GM23248 (cell line): Measurements from ENCODE around the gene ASB3. TPM values are rescaled to one million over a fixed set of nuclear protein-coding genes. Genes with fewer than 3 reads are reported as not detected.

Experiments used
- DNase-seq: peaks from one replicate; pipeline ENCODE4 v3.0.0-alpha.2; 2015
- H2AFZ ChIP-seq: fragments of 200-600 bp; sonication (generic); 2 replicates; pipeline ENCODE4 v1.6.1; 2016; ENCODE audit warnings: antibody characterized with exemption
- H3F3A ChIP-seq: fragments of 200-600 bp; sonication (generic); 2 replicates; pipeline ENCODE4 v1.6.1; 2016; ENCODE audit warnings: mild to moderate bottlenecking, antibody characterized with exemption, mixed run types; ENCODE audit not compliant: insufficient read depth
- H3K27ac ChIP-seq: fragments of 200-600 bp; sonication (generic); 2 replicates; pipeline ENCODE4 v1.5.1; 2016; ENCODE audit warnings: mild to moderate bottlenecking
- H3K27me3 ChIP-seq: fragments of 200-600 bp; sonication (generic); replicated peaks from 2 replicates; pipeline ENCODE4 v1.6.1; 2016; ENCODE audit warnings: mild to moderate bottlenecking; ENCODE audit not compliant: insufficient read depth
- H3K36me3 ChIP-seq: fragments of 200-600 bp; sonication (generic); 2 replicates; pipeline ENCODE4 v1.6.1; 2016; ENCODE audit warnings: low read depth, mild to moderate bottlenecking
- H3K4me1 ChIP-seq: fragments of 200-600 bp; sonication (generic); 2 replicates; pipeline ENCODE4 v1.6.1; 2016; ENCODE audit warnings: mild to moderate bottlenecking; ENCODE audit not compliant: insufficient read depth
- H3K4me2 ChIP-seq: fragments of 200-600 bp; sonication (generic); one replicate; pipeline ENCODE4 v1.6.1; 2016; ENCODE audit warnings: mild to moderate bottlenecking; ENCODE audit not compliant: unreplicated experiment
- H3K4me3 ChIP-seq: fragments of 200-600 bp; sonication (generic); 2 replicates; pipeline ENCODE4 v1.5.1; 2016; ENCODE audit warnings: mild to moderate bottlenecking
- H3K79me2 ChIP-seq: fragments of 200-600 bp; sonication (generic); 2 replicates; pipeline ENCODE4 v1.6.1; 2016; ENCODE audit warnings: mild to moderate bottlenecking; ENCODE audit not compliant: insufficient read depth
- H3K9ac ChIP-seq: fragments of 200-600 bp; sonication (generic); 2 replicates; pipeline ENCODE4 v1.6.1; 2016; ENCODE audit warnings: mild to moderate bottlenecking
- H3K9me2 ChIP-seq: fragments of 200-600 bp; sonication (generic); 2 replicates; pipeline ENCODE4 v1.6.1; 2016; ENCODE audit warnings: mixed run types, mild to moderate bottlenecking, moderate library complexity; ENCODE audit not compliant: insufficient read depth
- H3K9me3 ChIP-seq: fragments of 200-600 bp; sonication (generic); one replicate; pipeline ENCODE4 v1.6.1; 2017; ENCODE audit warnings: low read depth
- H4K20me1 ChIP-seq: fragments of 200-600 bp; sonication (generic); 2 replicates; pipeline ENCODE4 v1.6.0; 2016; ENCODE audit not compliant: insufficient read depth
- EZH2 ChIP-seq: fragments of 200-600 bp; sonication (generic); IDR thresholded peaks from 2 replicates; pipeline ENCODE4 v1.6.1; 2018; ENCODE audit warnings: antibody characterized with exemption, mild to moderate bottlenecking; ENCODE audit not compliant: insufficient read depth, poor library complexity, severe bottlenecking
- EZH2phosphoT487 ChIP-seq: fragments of 200-600 bp; sonication (generic); IDR thresholded peaks from 2 replicates; pipeline ENCODE4 v1.6.1; 2018; ENCODE audit warnings: antibody characterized with exemption, moderate library complexity, mild to moderate bottlenecking, low read depth; ENCODE audit not compliant: insufficient read depth
- WGBS, 2 experiments: methylation state at CpG; one replicate each; pipeline ENCODE4 v1.1.6; 2015 to 2017; ENCODE audit warnings: low lambda C conversion rate in 2 of 2, low coverage in 1 of 2; ENCODE audit errors: missing lambda C conversion rate in 2 of 2; 5-methylcytosine and 5-hydroxymethylcytosine counted together
- in situ Hi-C: fragments of 300-500 bp; cut with MboI; formaldehyde crosslinking; loops from 2 replicates; pipeline ENCODE4 v1.15.0; 2020
- polyA plus RNA-seq: library from polyadenylated mRNA; unstranded; fragments of >200 nt; fragmentation: Nextera tagmentation; extraction: Ambion mirVana; gene quantifications from 2 replicates; pipeline ENCODE4 v1.2.1, GENCODE V29; 2016
- total RNA-seq: library from RNA; depleted of rRNA; stranded (reverse); fragments of >200 nt; shearing (Covaris generic); gene quantifications from 2 replicates; pipeline ENCODE4 v1.2.3, GENCODE V29; 2014

The ASB3 gene
- total and polyA plus RNA-seq, 2 experiments from 2014 or later: 19.9 to 23.0 TPM

- peaks cover 21% of the 10 kb centered on the region for H3K4me1 ChIP-seq
- no peak overlapping the region for H3K9ac ChIP-seq
- H2AFZ ChIP-seq: no peak overlapping the region
- no peak overlapping the region for H3K27ac ChIP-seq
- H3K27me3 ChIP-seq: no peaks in the 10 kb centered on the region
- H3K9me2 ChIP-seq: no peaks in the 10 kb centered on the region
- no peaks in the 10 kb centered on the region for H3K9me3 ChIP-seq
- H3K79me2 ChIP-seq: 0 out of 2 replicates have a peak, but pooled peaks cover 18% of the 10 kb centered on the region
- peak; percentile 49 for DNase-seq
- in situ Hi-C loops: no loop called here
- no peak overlapping the region for H3K4me2 ChIP-seq
- no peak for TF ChIP-seq EZH2
- no peak for TF ChIP-seq EZH2phosphoT487
- no peaks in the 10 kb centered on the region for H3F3A ChIP-seq
- no peaks in the 10 kb centered on the region for H4K20me1 ChIP-seq
- no peaks in the 10 kb centered on the region for H3K36me3 ChIP-seq
- H3K4me3 ChIP-seq: no peak overlapping the region
These were observed 46.6 kb downstream of the ASB3 start for GRCh38 chr2:53740170-53740569.

- TF ChIP-seq EZH2 (no peak), EZH2phosphoT487 (no peak)
These were observed 47.7 kb downstream of the ASB3 start for GRCh38 chr2:53739032-53739431.

GRCh38 chr2:53737091-53737490, 49.7 kb downstream of the ASB3 start:
- WGBS, 2 experiments: 97 to 99% methylated on average over 5 of the region's 5 CpGs
- in situ Hi-C loops: no loop called here

More at GRCh38 chr2:53739032-53739431, 47.7 kb downstream of the ASB3 start:
- H3K9me3 ChIP-seq: no peaks in the 10 kb centered on the region
- DNase-seq: no peak
- H3K27ac ChIP-seq: no peak overlapping the region
- no peaks in the 10 kb centered on the region for H3K27me3 ChIP-seq
- in situ Hi-C loops: no loop called here
- H2AFZ ChIP-seq: no peak overlapping the region
- WGBS, 2 experiments: 89 to 97% methylated on average over 1 of the region's 1 CpG
- H3K36me3 ChIP-seq: no peaks in the 10 kb centered on the region
- no peak overlapping the region for H3K4me2 ChIP-seq
- H3K9me2 ChIP-seq: no peaks in the 10 kb centered on the region
- no peak overlapping the region for H3K4me3 ChIP-seq
- H4K20me1 ChIP-seq: no peaks in the 10 kb centered on the region
- no peaks in the 10 kb centered on the region for H3F3A ChIP-seq
- peaks cover 10% of the 10 kb centered on the region for H3K4me1 ChIP-seq
- no peak overlapping the region for H3K9ac ChIP-seq
- H3K79me2 ChIP-seq: 0 out of 2 replicates have a peak, but pooled peaks cover 18% of the 10 kb centered on the region

GRCh38 chr2:53729143-53729762, 57.5 kb downstream of the ASB3 start:
- no peaks in the 10 kb centered on the region for H4K20me1 ChIP-seq
- no peak overlapping the region for H3K4me3 ChIP-seq
- WGBS, 2 experiments: 67 to 69% methylated on average over 1 of the region's 1 CpG
- no peaks in the 10 kb centered on the region for H3K9me3 ChIP-seq
- TF ChIP-seq EZH2: no peak
- H3K36me3 ChIP-seq: no peaks in the 10 kb centered on the region
- H3K9ac ChIP-seq: no peak overlapping the region
- H2AFZ ChIP-seq: no peak overlapping the region
- in situ Hi-C loops: no loop called here
- no peak for DNase-seq
- no peaks in the 10 kb centered on the region for H3K27me3 ChIP-seq
- no peak overlapping the region for H3K27ac ChIP-seq
- peaks cover 6% of the 10 kb centered on the region for H3F3A ChIP-seq
- no peaks in the 10 kb centered on the region for H3K4me1 ChIP-seq
- H3K9me2 ChIP-seq: no peaks in the 10 kb centered on the region
- H3K79me2 ChIP-seq: no peaks in the 10 kb centered on the region
- H3K4me2 ChIP-seq: no peak overlapping the region

More at GRCh38 chr2:53737091-53737490, 49.7 kb downstream of the ASB3 start:
- Histone ChIP-seq H3K9me2 (no peaks in the 10 kb centered on the region), H3K27me3 (no peaks in the 10 kb centered on the region), H3K36me3 (no peaks in the 10 kb centered on the region), H2AFZ (no peak overlapping the region), H3K27ac (no peak overlapping the region), H3K4me3 (no peak overlapping the region), H3F3A (no peaks in the 10 kb centered on the region), H3K9ac (no peak overlapping the region), H4K20me1 (no peaks in the 10 kb centered on the region), H3K79me2 (0 out of 2 replicates have a peak, but pooled peaks cover 17% of the 10 kb centered on the region), H3K9me3 (no peaks in the 10 kb centered on the region), H3K4me2 (no peak overlapping the region), H3K4me1 (peaks cover 1% of the 10 kb centered on the region; the same call in 1 of the 2 replicates)
- TF ChIP-seq EZH2phosphoT487 (no peak), EZH2 (no peak)
- DNase-seq: no peak
